ENCODE data around the gene CLCN2.

The CLCN2 gene

GRCh38 chr3:184380627-184381260, 19.3 kb upstream of the CLCN2 start:
- TF ChIP-seq CTCF (IDR thresholded peaks at IDR 0.05; ENCODE audit: insufficient read depth, missing control alignments): no peak
- no peak for FAIRE-seq
- no peak for DNase-seq (ENCODE audit: insufficient read length, low spot score)

- peak; percentile 81 for DNase-seq (ENCODE audit: insufficient read length, low spot score)
- no peak for TF ChIP-seq CTCF (IDR thresholded peaks at IDR 0.05; ENCODE audit: insufficient read depth, missing control alignments)
- no peak for FAIRE-seq
Measured at GRCh38 chr3:184380185-184380626, 18.8 kb upstream of the CLCN2 start.

- DNase-seq (ENCODE audit: insufficient read length, low spot score) (no peak), FAIRE-seq (no peak)
- no peak for TF ChIP-seq CTCF (IDR thresholded peaks at IDR 0.05; ENCODE audit: insufficient read depth, missing control alignments)
Measured at GRCh38 chr3:184379358-184380184, 18.2 kb upstream of the CLCN2 start, which contains the start of gene CHRD. CHRD (plus strand) TSS chr3:184380054; CDS start chr3:184380319, 265 bp downstream.

- no peak for DNase-seq (ENCODE audit: insufficient read length, low spot score)
- TF ChIP-seq CTCF (IDR thresholded peaks at IDR 0.05; ENCODE audit: insufficient read depth, missing control alignments): no peak
- FAIRE-seq: no peak
Measured at GRCh38 chr3:184378651-184379357, 17.4 kb upstream of the CLCN2 start.

GRCh38 chr3:184377882-184378445, 16.6 kb upstream of the CLCN2 start, which contains the start of gene THPO:
THPO (minus strand) TSS chr3:184378207; CDS start chr3:184376259, 1,948 bp downstream.
- DNase-seq (ENCODE audit: insufficient read length, low spot score) (no peak), FAIRE-seq (no peak)
- TF ChIP-seq CTCF (IDR thresholded peaks at IDR 0.05; ENCODE audit: insufficient read depth, missing control alignments): no peak

GRCh38 chr3:184377374-184377773, 16.0 kb upstream of the CLCN2 start:
- DNase-seq (ENCODE audit: insufficient read length, low spot score): no peak
- no peak for FAIRE-seq
- no peak for TF ChIP-seq CTCF (IDR thresholded peaks at IDR 0.05; ENCODE audit: insufficient read depth, missing control alignments)

Measured in D721Med (cell line).